Measurements from ENCODE around the gene RND2.

GRCh38 chr17:42991471-42991870 is 33.6 kb upstream of the RND2 start:
- TF ChIP-seq POLR2A (IDR thresholded peaks at IDR 0.05) = no peak
- TF ChIP-seq CTCF (IDR thresholded peaks at IDR 0.05) = no peak
